MM.1S (cell line): Measurements from ENCODE around the gene ZNF385A.

ENCODE experiments used
- CTCF ChIP-seq: fragments of 300-600 bp; sonication (generic); IDR thresholded peaks from 2 replicates; pipeline ENCODE4 v1.5.1; 2016; ENCODE audit warnings: antibody characterized with exemption, low read length, mixed read lengths
- EZH2 ChIP-seq: fragments of 300-600 bp; sonication (generic); optimal IDR thresholded peaks from 2 replicates; pipeline ENCODE3; 2017; ENCODE audit warnings: low read depth, mild to moderate bottlenecking, antibody characterized with exemption, low read length, mixed read lengths
- EZH2phosphoT487 ChIP-seq: fragments of 300-600 bp; sonication (generic); IDR thresholded peaks from 2 replicates; pipeline ENCODE4 v1.6.1; 2018; ENCODE audit warnings: antibody characterized with exemption, low read length

DNA sequence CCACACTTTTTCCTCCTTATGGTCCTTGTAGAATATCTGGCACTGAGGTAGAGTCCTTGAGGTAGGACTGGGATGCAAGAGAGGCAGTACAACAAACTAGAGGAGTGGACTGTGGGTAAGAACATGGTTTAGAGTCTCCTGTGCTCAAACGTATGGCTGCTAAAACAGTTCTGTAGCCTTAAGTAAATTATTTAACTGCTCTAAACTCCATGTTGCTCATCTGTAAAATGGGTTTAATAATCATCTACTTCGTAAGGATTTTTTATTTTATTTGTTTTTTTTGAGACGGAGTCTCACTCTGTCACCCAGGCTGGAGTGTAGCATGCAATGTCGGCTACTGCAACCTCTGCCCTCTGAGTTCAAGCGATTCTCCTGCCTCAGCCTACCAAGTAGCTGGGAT is 63.2 kb downstream of the ZNF385A start:
- TF ChIP-seq EZH2phosphoT487, result no peak
- TF ChIP-seq CTCF, result no peak
- TF ChIP-seq EZH2, result no peak
